Left lobe of liver (tissue), 2 donors: ENCODE data around the gene RAPGEF1. TPM values are rescaled to one million over a fixed set of nuclear protein-coding genes. Genes with fewer than 3 reads are reported as not detected.
"Not testable (repeated sequence)": the region's sequence is repeated elsewhere in the genome, so short reads cannot be mapped to it uniquely, and the experiment has no call there.

Experiments used
- ATAC-seq: fragments of 200-7000 bp; cut with Tn5 transposase; one replicate; pipeline ENCODE4 v1.9.1; 2020; ENCODE audit warnings: mild to moderate bottlenecking, moderate library complexity
- DNase-seq: peaks from one replicate; pipeline ENCODE4 v3.0.0-alpha.2; 2020; ENCODE audit warnings: low spot score
- total RNA-seq: library from RNA; stranded (reverse); gene quantifications from one replicate; pipeline ENCODE4 v1.2.1, GENCODE V29; 2021
- donor health status: DM: no; HTN: no; CAD: no; lungs with moderate emphysema.
- donor health status: DM: no; HTN: yes; CAD: no.

RAPGEF1 gene
- total RNA-seq, 1 donor from 2014 or later, result 36.9 TPM

GRCh38 chr9:131753751-131754150, 13.9 kb upstream of the RAPGEF1 start:
- not testable (repeated sequence) for DNase-seq, ATAC-seq

DNA sequence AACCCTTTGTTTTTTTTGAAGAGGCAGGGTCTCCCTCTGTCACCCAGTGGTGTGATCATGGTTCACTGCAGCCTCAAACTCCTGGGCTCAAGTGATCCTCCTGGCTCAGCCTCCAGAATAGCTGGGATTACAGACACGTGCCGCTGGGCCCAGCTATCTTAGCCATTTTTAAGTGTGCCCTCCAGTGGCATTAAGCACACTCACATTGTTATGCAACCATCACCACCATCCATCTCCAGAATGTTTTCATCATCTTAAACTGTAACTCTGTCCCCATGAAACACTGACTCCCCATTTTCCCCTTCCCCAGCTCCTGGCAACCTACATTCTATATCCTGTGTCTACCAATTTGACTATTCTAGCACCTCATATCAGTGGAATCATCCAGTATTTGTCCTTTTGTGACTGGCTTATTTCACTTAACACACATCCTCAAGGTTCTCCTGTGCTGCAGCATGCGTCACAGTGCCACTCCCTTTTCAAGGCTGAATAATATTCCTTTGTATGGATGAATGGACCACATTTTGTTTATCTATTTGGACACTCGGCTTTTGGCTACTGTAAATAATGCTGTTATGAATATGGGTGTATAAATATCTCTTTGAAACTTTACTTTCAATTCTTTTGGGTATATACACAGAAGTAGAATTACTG, 12.5 kb upstream of the RAPGEF1 start:
- DNase-seq, result no peak
- ATAC-seq, result no peak

DNA sequence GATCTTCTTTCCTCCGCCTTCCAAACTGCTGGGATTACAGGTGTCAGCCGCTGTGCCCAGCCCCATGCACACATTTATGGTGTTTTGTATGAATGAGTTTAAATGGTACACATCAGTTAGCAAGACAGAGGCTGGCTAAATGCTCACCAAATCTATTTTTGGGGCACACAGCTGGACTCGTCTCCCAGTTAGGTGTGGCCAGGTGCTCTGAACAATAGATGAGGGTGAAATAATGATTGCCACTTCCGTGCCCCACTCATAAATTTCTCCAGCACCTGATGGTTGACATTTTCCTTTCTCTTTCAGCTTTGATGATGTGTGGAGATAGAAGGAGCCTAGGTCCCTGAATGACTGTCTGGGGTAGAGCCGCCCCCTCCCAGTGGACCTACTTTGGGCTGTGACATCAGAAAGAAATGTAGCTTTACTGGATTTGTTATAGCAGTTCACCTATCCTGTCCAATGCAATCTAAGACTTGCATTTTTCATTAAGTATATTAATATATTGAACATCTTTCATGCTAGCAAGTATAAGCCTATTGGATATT, 8.6 kb upstream of the RAPGEF1 start:
- DNase-seq (no peak), ATAC-seq (no peak)

- no peak for DNase-seq
- ATAC-seq, result peak; percentile 92
Observed at GRCh38 chr9:131747352-131747751, 7.5 kb upstream of the RAPGEF1 start.

DNA sequence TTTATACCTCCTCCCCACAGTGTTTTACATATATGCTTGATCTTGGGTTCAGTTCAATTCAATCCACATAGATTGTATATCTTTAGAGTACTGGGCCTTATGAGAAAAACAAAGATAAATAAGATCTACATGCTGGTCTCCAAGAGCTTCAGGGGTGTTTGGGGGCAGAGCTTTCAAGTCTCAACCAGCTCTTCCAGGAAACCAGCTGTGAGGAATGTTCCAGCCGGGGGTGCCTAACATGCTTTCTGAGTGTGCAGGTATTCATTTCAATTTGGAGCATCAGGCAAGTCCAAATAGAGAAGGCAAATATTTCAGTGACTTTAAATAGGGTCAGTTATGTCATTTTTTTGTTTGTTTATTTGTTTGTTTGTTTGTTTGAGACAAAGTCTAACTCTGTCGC, 5.7 kb upstream of the RAPGEF1 start:
- no peak for DNase-seq
- no peak for ATAC-seq

- DNase-seq (no peak), ATAC-seq (no peak)
Observed at GRCh38 chr9:131744720-131745201, 4.9 kb upstream of the RAPGEF1 start.

DNA sequence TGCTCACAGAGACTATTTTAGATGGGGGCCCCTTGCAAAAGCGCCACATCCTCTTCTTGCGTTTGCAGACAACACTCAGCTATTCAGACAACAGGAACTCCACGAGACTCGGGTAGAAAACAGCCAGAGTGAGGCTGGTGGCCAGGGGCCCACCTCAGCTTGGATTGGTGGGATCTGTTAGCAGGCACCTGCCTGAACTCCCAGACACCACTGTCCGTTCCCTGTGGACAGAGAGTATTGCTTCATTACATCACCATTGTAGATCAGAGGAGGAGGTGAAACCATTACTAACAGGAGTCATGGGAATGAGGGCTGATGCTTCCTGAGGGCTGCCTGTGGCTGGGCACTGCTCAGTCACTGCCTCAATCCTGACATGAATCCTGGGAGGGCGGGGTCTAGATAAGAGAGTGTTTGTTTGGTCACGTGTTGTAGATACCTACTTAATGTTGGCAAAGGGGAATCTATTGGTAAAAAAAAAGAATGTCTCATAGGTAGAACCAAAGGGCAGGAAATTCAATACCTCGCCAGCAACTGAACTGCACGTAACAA, 4.4 kb upstream of the RAPGEF1 start:
- ATAC-seq (peak; percentile 22), DNase-seq (no peak)

GRCh38 chr9:131743501-131743900, 3.6 kb upstream of the RAPGEF1 start:
- ATAC-seq, result no peak
- DNase-seq, result no peak

DNA sequence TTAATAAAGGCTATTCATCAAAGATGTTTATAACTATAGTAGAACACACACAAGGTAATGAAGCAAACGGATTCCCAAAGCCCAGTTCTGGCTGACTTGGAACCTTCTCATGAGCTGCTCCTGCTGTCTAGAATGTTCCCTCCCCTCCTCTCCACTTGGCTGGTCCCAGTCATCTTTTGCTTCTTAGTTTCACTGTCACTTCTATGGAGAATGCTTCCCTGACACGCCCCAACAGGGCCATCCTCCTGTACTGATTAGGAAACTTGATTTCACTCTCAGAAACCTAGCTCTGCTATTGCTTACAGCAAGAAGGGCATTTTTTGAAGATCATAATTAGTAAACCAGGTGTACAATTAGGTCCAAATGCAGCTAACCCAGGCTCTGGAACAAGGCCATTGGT, 3.2 kb upstream of the RAPGEF1 start:
- ATAC-seq, result no peak
- no peak for DNase-seq

DNA sequence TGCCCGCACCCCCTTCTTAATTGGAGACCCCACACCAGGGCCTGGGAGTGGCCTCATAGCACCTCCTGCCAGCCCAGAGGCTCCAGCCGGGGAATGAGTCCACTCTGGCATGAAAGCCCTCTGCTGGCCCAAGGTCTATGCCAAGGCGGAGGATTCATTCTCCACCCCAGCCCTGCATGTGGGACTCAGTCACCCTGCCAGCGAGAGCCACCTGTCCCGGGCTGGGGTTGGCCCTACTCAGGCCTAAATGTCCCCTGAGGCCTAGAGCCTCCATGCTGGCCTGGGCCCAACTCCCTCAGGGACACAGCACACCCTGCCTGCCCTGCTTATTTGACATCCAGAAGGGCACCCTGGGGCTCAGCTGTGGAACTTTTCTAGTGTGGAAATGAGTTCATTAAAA, 1.0 kb upstream of the RAPGEF1 start:
- ATAC-seq (no peak), DNase-seq (no peak)

DNA sequence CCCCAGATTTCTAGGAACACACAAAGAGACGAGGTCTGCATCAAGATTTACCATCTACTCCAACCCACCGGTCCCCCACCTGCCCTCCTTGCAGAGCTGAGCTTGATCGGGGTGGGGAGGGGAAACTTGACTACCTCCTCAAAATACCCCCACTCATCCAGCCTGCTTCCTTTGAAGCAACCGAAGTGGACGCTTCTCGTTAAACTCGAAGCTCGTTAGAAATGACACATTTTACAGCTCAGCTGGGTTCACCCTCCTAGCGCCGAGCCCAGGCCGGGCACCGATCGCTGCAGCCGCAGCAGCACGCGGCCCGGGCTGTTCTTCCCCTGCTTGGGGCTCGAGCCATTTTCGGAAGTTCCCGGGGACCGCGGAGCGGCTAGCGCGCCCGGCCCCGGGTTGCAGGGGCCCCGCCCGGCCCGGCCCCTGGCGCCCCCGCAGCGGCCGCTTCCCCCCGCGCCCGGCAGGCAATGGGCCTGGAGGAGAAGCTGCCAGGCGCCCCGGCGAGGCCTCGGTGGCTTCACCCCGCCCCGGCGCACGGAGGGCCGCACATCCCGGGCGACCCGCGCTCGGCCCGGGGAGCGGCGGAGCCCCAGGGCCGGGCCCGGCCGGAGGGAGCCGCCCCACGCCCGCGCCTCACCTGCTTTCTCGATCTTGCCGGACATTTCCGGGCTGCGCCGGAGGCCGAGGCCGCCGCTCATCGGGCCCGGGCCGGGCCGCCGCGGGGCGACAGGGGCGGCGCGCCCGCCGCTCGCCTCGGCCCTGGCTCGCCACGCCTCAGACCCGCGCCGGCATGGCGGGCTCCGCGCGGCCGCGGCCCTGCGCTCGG, 530 bp downstream of the RAPGEF1 start:
- DNase-seq, result peak; percentile 64
- peak; percentile 44 for ATAC-seq

DNA sequence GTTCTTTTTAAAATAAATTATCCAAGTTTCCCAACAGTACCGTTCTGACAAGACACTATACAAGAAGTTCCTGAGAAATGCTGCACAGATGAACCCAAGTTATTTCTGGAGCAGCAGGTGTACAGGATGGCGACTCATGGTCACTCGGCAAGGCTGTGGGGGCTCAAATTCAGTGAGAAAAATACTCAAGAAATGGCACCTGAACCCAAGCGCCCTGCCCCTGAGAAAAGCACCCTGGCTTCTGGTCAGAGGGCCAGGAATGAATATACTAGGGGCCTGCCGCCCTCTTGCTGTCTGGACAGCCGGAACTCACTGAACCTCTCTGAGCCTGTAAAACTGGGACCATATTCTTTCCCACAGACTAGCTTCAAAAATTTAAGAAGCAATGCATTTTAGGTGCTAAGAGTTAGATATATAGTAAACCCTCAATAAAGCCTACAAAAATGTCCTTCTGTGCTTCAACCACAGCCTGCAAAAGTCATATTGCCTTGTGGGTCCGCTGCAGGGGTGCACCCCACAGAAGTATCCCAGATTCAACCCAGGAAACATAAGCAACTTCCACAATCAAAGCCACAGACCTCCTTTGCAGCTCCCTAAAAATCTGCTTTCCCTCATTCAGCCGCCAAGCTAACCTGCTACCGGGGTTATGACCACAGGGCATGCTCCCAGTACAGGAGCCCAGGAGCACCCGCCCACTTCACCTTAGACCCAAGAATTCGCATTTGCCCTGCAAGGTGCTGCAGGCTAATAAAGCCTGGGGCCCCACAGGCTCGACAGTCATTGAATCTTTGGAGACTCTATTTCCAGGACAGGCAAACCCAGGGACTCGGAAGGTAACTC, 1.4 kb downstream of the RAPGEF1 start:
- DNase-seq, result peak; percentile 71
- ATAC-seq, result peak; percentile 61

DNA sequence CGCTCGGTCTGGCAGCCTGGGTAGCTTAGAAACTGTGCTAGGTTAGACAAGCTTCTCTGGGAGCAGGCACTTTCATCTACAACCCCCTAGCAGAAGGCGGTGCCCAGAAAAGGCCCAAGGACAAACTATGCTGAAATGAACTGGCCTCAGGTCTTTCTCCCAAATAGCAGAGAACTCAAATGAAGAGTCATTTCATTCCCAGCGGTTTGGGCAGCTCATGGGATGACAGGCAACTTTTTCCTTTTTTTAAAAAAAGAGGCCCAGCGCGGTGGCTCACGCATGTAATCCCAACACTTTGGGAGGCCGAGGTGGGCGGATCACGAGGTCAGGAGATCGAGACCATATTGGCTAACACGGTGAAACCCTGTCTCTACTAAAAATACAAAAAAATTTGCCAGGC, 2.5 kb downstream of the RAPGEF1 start:
- DNase-seq, result no peak
- ATAC-seq, result no peak

DNA sequence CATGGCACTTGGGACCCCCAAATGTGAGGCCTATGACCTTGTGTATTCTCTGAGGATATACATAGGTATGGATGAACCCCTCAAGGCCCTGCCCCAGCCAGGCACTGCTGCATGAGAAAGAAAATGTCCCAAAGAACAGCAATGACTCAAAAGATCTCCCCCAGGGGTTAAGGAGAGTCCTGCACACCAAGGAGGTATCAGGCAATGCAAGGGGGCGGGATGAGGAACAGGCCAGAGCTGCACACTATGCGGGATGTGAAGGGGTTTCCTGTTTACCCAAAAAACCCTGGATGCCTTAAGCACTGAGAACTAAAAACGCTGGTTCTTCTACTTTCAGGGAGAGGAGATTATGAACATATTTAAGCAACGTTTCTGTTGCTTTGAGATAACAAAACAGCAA, 3.4 kb downstream of the RAPGEF1 start:
- DNase-seq (no peak), ATAC-seq (no peak)

- DNase-seq (peak; percentile 82), ATAC-seq (peak; percentile 48)
Observed at GRCh38 chr9:131735238-131736128, 4.4 kb downstream of the RAPGEF1 start.

GRCh38 chr9:131734781-131735180, 5.1 kb downstream of the RAPGEF1 start:
- ATAC-seq (peak; percentile 22), DNase-seq (no peak)

DNA sequence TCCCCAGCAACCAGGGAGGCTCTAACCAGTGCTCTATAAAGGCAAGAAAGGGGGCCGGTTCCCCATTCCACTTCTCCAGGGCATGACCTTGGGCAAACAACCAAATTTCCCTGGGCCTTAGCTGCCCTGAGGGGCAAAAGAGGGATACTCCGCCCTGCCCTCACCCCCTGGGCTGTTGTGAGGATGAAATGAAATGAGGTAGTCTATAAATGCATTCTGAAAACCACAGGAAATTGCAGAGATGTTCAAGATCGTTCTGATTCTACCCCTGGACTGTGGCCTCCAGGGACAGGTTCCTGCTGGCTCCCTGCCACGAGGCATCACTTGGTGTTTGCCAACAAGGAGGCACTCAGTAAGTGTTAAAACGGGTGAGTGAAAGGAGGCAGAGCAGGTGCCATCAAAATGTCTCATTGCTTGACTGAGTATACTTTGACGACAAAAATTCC, 5.7 kb downstream of the RAPGEF1 start:
- DNase-seq (peak; percentile 66), ATAC-seq (no peak)

- DNase-seq (no peak), ATAC-seq (no peak)
Observed at GRCh38 chr9:131733541-131734061, 6.3 kb downstream of the RAPGEF1 start.

- no peak for DNase-seq
Observed at GRCh38 chr9:131732636-131733289, 7.1 kb downstream of the RAPGEF1 start.

More at GRCh38 chr9:131732636-131733289, 7.1 kb downstream of the RAPGEF1 start:
- ATAC-seq, result no peak
